HG02759 (cell line): ENCODE results near the gene TMA16.

ENCODE experiments used
- ATAC-seq: cut with Tn5 transposase; IDR thresholded peaks from one replicate; pipeline ENCODE4 v1.9.1; 2021; ENCODE audit warnings: mild to moderate bottlenecking, moderate library complexity; ENCODE audit not compliant: unreplicated experiment

TMA16 gene

GRCh38 chr4:163558539-163559044 is 64.1 kb downstream of the TMA16 start:
- peak; percentile 50 for ATAC-seq

GRCh38 chr4:163562496-163562895 is 68.0 kb downstream of the TMA16 start:
- peak; percentile 76 for ATAC-seq

- no peak for ATAC-seq
Observed at GRCh38 chr4:163563592-163563991, 69.1 kb downstream of the TMA16 start.

GRCh38 chr4:163564221-163564720 is 69.8 kb downstream of the TMA16 start:
- ATAC-seq, result no peak

GRCh38 chr4:163565226-163566135 is 71.0 kb downstream of the TMA16 start:
- no peak for ATAC-seq

GRCh38 chr4:163566257-163566796 is 71.8 kb downstream of the TMA16 start:
- no peak for ATAC-seq

GRCh38 chr4:163568843-163569242 is 74.4 kb downstream of the TMA16 start:
- peak; percentile 88 for ATAC-seq
